GM19467 (cell line): ENCODE results near the gene MYO6.

ENCODE experiments used
- ATAC-seq: cut with Tn5 transposase; IDR thresholded peaks from one replicate; pipeline ENCODE4 v1.9.1; 2021; ENCODE audit warnings: mild to moderate bottlenecking, moderate library complexity; ENCODE audit not compliant: unreplicated experiment

MYO6 gene

GRCh38 chr6:75819776-75820487 is 70.9 kb downstream of the MYO6 start:
- ATAC-seq = no peak

GRCh38 chr6:75824160-75824559 is 75.1 kb downstream of the MYO6 start:
- peak; percentile 62 for ATAC-seq

- ATAC-seq = no peak
These were observed 78.1 kb downstream of the MYO6 start for GRCh38 chr6:75827163-75827562.

- ATAC-seq = no peak
These were observed 82.2 kb downstream of the MYO6 start for GRCh38 chr6:75830959-75831885.

GRCh38 chr6:75834447-75834846 is 85.4 kb downstream of the MYO6 start:
- ATAC-seq = no peak

GRCh38 chr6:75842191-75842590 is 93.2 kb downstream of the MYO6 start:
- no peak for ATAC-seq

- no peak for ATAC-seq
These were observed 93.7 kb downstream of the MYO6 start for GRCh38 chr6:75842732-75843131.

- no peak for ATAC-seq
These were observed 94.4 kb downstream of the MYO6 start for GRCh38 chr6:75843396-75843795.

GRCh38 chr6:75848274-75848673 is 99.2 kb downstream of the MYO6 start:
- no peak for ATAC-seq

- no peak for ATAC-seq
These were observed 100.4 kb downstream of the MYO6 start for GRCh38 chr6:75849329-75850025.

GRCh38 chr6:75850026-75850833 is 101.2 kb downstream of the MYO6 start:
- ATAC-seq = no peak

GRCh38 chr6:75852721-75853120 is 103.7 kb downstream of the MYO6 start:
- no peak for ATAC-seq

GRCh38 chr6:75853806-75854205 is 104.8 kb downstream of the MYO6 start:
- ATAC-seq = no peak

- ATAC-seq = no peak
These were observed 106.0 kb downstream of the MYO6 start for GRCh38 chr6:75855052-75855451.

- ATAC-seq = no peak
These were observed 107.9 kb downstream of the MYO6 start for GRCh38 chr6:75856902-75857301.

GRCh38 chr6:75863001-75863400 is 114.0 kb downstream of the MYO6 start:
- ATAC-seq = no peak

GRCh38 chr6:75863784-75864183 is 114.7 kb downstream of the MYO6 start:
- ATAC-seq = no peak

- no peak for ATAC-seq
These were observed 115.4 kb downstream of the MYO6 start for GRCh38 chr6:75864446-75864845.

GRCh38 chr6:75870389-75870788 is 121.3 kb downstream of the MYO6 start:
- ATAC-seq = no peak

GRCh38 chr6:75874224-75874623 is 125.2 kb downstream of the MYO6 start:
- no peak for ATAC-seq

GRCh38 chr6:75876152-75876551 is 127.1 kb downstream of the MYO6 start:
- no peak for ATAC-seq
